Neural progenitor cell (in vitro differentiated cells): Measurements from ENCODE around the gene MYOM1.

Experiments
- CTCF ChIP-seq: fragments of 200-600 bp; sonication (generic); IDR thresholded peaks from 2 replicates; pipeline ENCODE4 v1.5.1; 2017; ENCODE audit warnings: antibody characterized with exemption, mild to moderate bottlenecking
- EZH2 ChIP-seq: fragments of 200-600 bp; sonication (generic); IDR thresholded peaks from 2 replicates; pipeline ENCODE4 v1.6.1; 2017; ENCODE audit warnings: antibody characterized with exemption, mild to moderate bottlenecking, moderate library complexity
- EZH2phosphoT487 ChIP-seq: fragments of 200-600 bp; sonication (generic); IDR thresholded peaks from 2 replicates; pipeline ENCODE4 v1.6.1; 2017; ENCODE audit warnings: antibody characterized with exemption

DNA sequence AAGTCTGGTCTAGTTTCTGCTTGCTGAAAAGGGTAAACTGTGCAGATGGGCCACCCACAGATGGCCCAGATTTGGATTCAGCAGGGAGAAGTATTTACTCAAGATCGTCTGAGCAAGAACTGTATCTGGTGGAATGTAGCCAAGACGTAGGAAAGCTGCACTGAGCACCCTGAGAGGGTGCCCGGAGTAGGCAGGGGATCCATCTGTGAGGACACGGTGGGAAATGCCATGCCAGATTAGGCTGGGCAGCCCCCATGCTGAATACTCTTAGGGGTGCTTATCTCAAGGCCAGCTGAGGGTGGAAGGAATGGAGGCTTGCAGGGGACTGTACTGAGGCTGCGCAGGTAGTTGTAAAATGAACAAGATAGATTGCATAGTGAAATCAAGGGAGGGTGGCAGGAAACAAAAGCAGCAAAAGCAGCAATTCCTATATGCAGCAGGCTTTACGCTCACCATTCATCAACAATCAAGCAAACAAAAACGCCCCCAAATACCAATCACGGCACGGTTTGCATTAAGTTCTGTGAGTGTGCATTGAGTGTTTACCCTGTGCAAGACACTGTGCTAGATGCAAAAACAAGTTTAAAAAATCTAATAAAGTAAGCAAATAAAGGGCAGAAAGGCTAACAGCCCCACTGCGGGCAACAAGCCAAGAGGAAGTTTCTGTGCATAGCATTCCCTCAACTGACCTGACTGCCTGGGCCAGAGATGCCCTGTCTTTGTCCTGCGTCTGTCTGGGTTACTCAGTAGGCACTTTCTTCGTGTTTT lies 174.7 kb downstream of the MYOM1 start:
- TF ChIP-seq CTCF: no peak
- no peak for TF ChIP-seq EZH2
- TF ChIP-seq EZH2phosphoT487: no peak
